SU-DHL-6 (cell line): ENCODE results near the gene AADAT.

Source experiments
- CTCF ChIP-seq: fragments of 200-600 bp; sonication (generic); IDR thresholded peaks from one replicate; pipeline ENCODE4 v1.5.1; 2017; ENCODE audit warnings: antibody characterized with exemption, mild to moderate bottlenecking, low read length, moderate library complexity; ENCODE audit not compliant: insufficient read depth, poor library complexity, severe bottlenecking
- EZH2phosphoT487 ChIP-seq: fragments of 200-600 bp; sonication (generic), shearing (Covaris generic); conservative IDR thresholded peaks from 2 replicates; pipeline ENCODE4 v1.6.1; 2018; ENCODE audit warnings: mild to moderate bottlenecking, antibody characterized with exemption, low read length, moderate library complexity, mixed read lengths

- TF ChIP-seq CTCF (no peak), EZH2phosphoT487 (no peak)
Observed at GRCh38 chr4:170014359-170015011, 75.3 kb downstream of the AADAT start.
